ENCODE results near the gene SNHG17. TPM values are rescaled to one million over a fixed set of nuclear protein-coding genes. Genes with fewer than 3 reads are reported as not detected.

The SNHG17 gene
- total and polyA plus RNA-seq, 10 donors: 28.7 to 58.0 (median 43.6) TPM

GRCh38 chr20:38454556-38455473 lies 19.7 kb upstream of the SNHG17 start:
- WGBS, 5 donors: 92 to 96% (median 94%) methylated on average over 13 of the region's 13 CpGs
- DNase-seq: no peak
- intact Hi-C loops (cut with DNase I; ENCODE audit: low total_unique reads): no loop called here
- no peaks in the 10 kb centered on the region for H3K9me3 ChIP-seq
- peaks cover 0 to 13% (median 5%) of the 10 kb centered on the region in 6 donors for H3K4me1 ChIP-seq
- H3K27ac ChIP-seq: peak overlapping the region in 4 of 8 donors; percentile 68 to 85 (median 74)
- H3K4me3 ChIP-seq: no peak overlapping the region
- no peaks in the 10 kb centered on the region for H3K27me3 ChIP-seq (replicated peaks in 1 of 7)
- H3K36me3 ChIP-seq: peaks cover 0 to 19% (median 12%) of the 10 kb centered on the region in 6 donors
- TF ChIP-seq POLR2AphosphoS5 (IDR thresholded peaks at IDR 0.05): no peak
- TF ChIP-seq CTCF (IDR thresholded peaks at IDR 0.05 in 8 of 11, conservative IDR thresholded peaks at IDR 0.05 in 3 of 11): no peak
- no peak for TF ChIP-seq POLR2A (IDR thresholded peaks at IDR 0.05)

- WGBS, 5 donors: 66 to 88% (median 69%) methylated on average over 2 of the region's 2 CpGs
- TF ChIP-seq POLR2AphosphoS5 (IDR thresholded peaks at IDR 0.05) (no peak), POLR2A (IDR thresholded peaks at IDR 0.05) (no peak), CTCF (IDR thresholded peaks at IDR 0.05 in 8 of 11, conservative IDR thresholded peaks at IDR 0.05 in 3 of 11) (no peak)
- Histone ChIP-seq H3K4me3 (no peak overlapping the region), H3K4me1 (peaks cover 0 to 18% (median 5%) of the 10 kb centered on the region in 6 donors), H3K27me3 (replicated peaks in 1 of 7) (no peaks in the 10 kb centered on the region), H3K27ac (peak overlapping the region in 7 of 8 donors; percentile 51 to 85 (median 68)), H3K36me3 (peaks cover 0 to 27% (median 12%) of the 10 kb centered on the region in 6 donors), H3K9me3 (no peaks in the 10 kb centered on the region)
- DNase-seq: no peak
- intact Hi-C loops (cut with DNase I; ENCODE audit: low total_unique reads): no loop called here
Measured at GRCh38 chr20:38453941-38454340, 18.8 kb upstream of the SNHG17 start.

GRCh38 chr20:38452880-38453624 lies 17.9 kb upstream of the SNHG17 start:
- 65 to 85% (median 81%) methylated on average over 15 to 19 of the region's 19 CpGs for WGBS, 5 donors
- H3K4me3 ChIP-seq: no peak overlapping the region
- intact Hi-C loops (cut with DNase I; ENCODE audit: low total_unique reads): no loop called here
- DNase-seq: no peak
- H3K36me3 ChIP-seq: peaks cover 0 to 36% (median 12%) of the 10 kb centered on the region in 6 donors
- no peaks in the 10 kb centered on the region for H3K9me3 ChIP-seq
- TF ChIP-seq POLR2AphosphoS5 (IDR thresholded peaks at IDR 0.05) (peak in 2 of 3 donors; percentile 54), CTCF (IDR thresholded peaks at IDR 0.05 in 8 of 11, conservative IDR thresholded peaks at IDR 0.05 in 3 of 11) (no peak)
- peak overlapping the region; percentile 51 to 85 (median 64) for H3K27ac ChIP-seq
- H3K4me1 ChIP-seq: peaks cover 4 to 27% (median 10%) of the 10 kb centered on the region in 6 donors
- no peaks in the 10 kb centered on the region for H3K27me3 ChIP-seq (replicated peaks in 1 of 7)
